Natural killer cell (primary cell): ENCODE data around the gene PTPRCAP. TPM values are rescaled to one million over a fixed set of nuclear protein-coding genes. Genes with fewer than 3 reads are reported as not detected.
"Not testable (repeated sequence)": the region's sequence is repeated elsewhere in the genome, so short reads cannot be mapped to it uniquely, and the experiment has no call there.

Experiments
- ATAC-seq, 3 donors: fragments of 150-1000 bp in 2 of 3; fragments of 200-7000 bp in 1 of 3; cut with Tn5 transposase; 1 replicate in 1 of 3; 2 replicates in 2 of 3; pipeline ENCODE4 v1.10.0; 2021; ENCODE audit warnings: mild to moderate bottlenecking in 2 of 3, moderate library complexity in 2 of 3
- DNase-seq, 2 donors: peaks; one replicate each; pipeline versions ENCODE4 v3.0.0 to v3.0.0-alpha.2; 2013 to 2021; ENCODE audit warnings: mixed read lengths in 1 of 2
- H3K27ac ChIP-seq: one replicate; pipeline ENCODE4 v1.5.1; 2013; ENCODE audit warnings: mild to moderate bottlenecking, low read length
- H3K27me3 ChIP-seq: one replicate; pipeline ENCODE4 v1.6.1; 2013; ENCODE audit warnings: low read length; ENCODE audit not compliant: control insufficient read depth, insufficient read depth
- H3K36me3 ChIP-seq: one replicate; pipeline ENCODE4 v1.6.1; 2013; ENCODE audit warnings: low read length; ENCODE audit not compliant: control insufficient read depth, insufficient read depth
- H3K4me1 ChIP-seq: one replicate; pipeline ENCODE4 v1.6.1; 2013; ENCODE audit warnings: low read length; ENCODE audit not compliant: control insufficient read depth, insufficient read depth
- H3K4me3 ChIP-seq: one replicate; pipeline ENCODE4 v1.5.1; 2013; ENCODE audit warnings: low read length
- H3K9me3 ChIP-seq: one replicate; pipeline ENCODE4 v1.6.1; 2013; ENCODE audit warnings: low read length; ENCODE audit not compliant: control insufficient read depth, insufficient read depth
- H3K27ac Mint-ChIP-seq, 2 donors: one replicate each; pipeline ENCODE4 v1.8.0; 2022; ENCODE audit warnings: mild to moderate bottlenecking in 2 of 2, mixed read lengths in 2 of 2, moderate library complexity in 1 of 2
- H3K27me3 Mint-ChIP-seq, 2 donors: one replicate each; pipeline ENCODE4 v1.8.0; 2022; ENCODE audit warnings: low read depth in 2 of 2, mixed read lengths in 2 of 2
- H3K36me3 Mint-ChIP-seq: one replicate; pipeline ENCODE4 v1.8.0; 2022; ENCODE audit warnings: mixed read lengths
- H3K4me1 Mint-ChIP-seq, 2 donors: one replicate each; pipeline ENCODE4 v1.8.0; 2022; ENCODE audit warnings: mixed read lengths in 2 of 2
- H3K4me3 Mint-ChIP-seq: one replicate; pipeline ENCODE4 v1.8.0; 2022; ENCODE audit warnings: mild to moderate bottlenecking, moderate library complexity, mixed read lengths
- H3K9me3 Mint-ChIP-seq, 2 donors: one replicate each; pipeline ENCODE4 v1.8.0; 2022; ENCODE audit warnings: mixed read lengths in 2 of 2
- CTCF ChIP-seq: fragments of 200-600 bp; IDR thresholded peaks from one replicate; pipeline ENCODE4 v1.8.0; 2022; ENCODE audit warnings: antibody characterized with exemption
- WGBS: methylation state at CpG from one replicate; pipeline ENCODE4 v1.1.7; 2013; ENCODE audit warnings: missing lambda C conversion rate; ENCODE audit not compliant: insufficient coverage; 5-methylcytosine and 5-hydroxymethylcytosine counted together
- intact Hi-C: fragments of 100-400 bp; cut with micrococcal nuclease; formaldehyde crosslinking; loops from one replicate; pipeline ENCODE4 v1.14.2; 2022
- total RNA-seq, 4 donors: library from RNA; stranded (reverse); fragments of 120-200 nt in 1 of 4; gene quantifications; one replicate each; pipeline versions ENCODE4 v1.2.3 to v1.2.4, GENCODE V29; 2013 to 2022

The PTPRCAP gene
- total RNA-seq, 3 donors from 2014 or later (not counting 1 experiment from before 2014, with no cell fraction given) = 240 to 301 (median 269) TPM

- Mint-ChIP-seq H3K4me3 (peak overlapping the region; percentile 99), H3K4me1 (peaks cover 51 to 57% of the 10 kb centered on the region in 2 donors), H3K27ac (peak overlapping the region; percentile 97 to 98), H3K36me3 (no peaks in the 10 kb centered on the region), H3K9me3 (no peaks in the 10 kb centered on the region), H3K27me3 (no peaks in the 10 kb centered on the region)
- no peaks in the 10 kb centered on the region for H3K27me3 ChIP-seq
- peaks cover 19% of the 10 kb centered on the region for H3K36me3 ChIP-seq
- peak in 1 of 2 donors; percentile 83 for DNase-seq
- 39% methylated on average over 16 of the region's 16 CpGs for WGBS
- ATAC-seq = peak; percentile 5 to 48 (median 11)
- no peaks in the 10 kb centered on the region for H3K9me3 ChIP-seq
- TF ChIP-seq CTCF = no peak
- H3K4me1 ChIP-seq = peaks cover 59% of the 10 kb centered on the region
- H3K4me3 ChIP-seq = peak overlapping the region; percentile 48
- intact Hi-C loops = loop anchor here (2.0 to 5.0 kb wide), 2 partner anchors 21 to 82 kb away; partner anchors contain the start of genes PITPNM1, PPP1CA and TBC1D10C
- H3K27ac ChIP-seq = peak overlapping the region; percentile 74
Observed at GRCh38 chr11:67483831-67484665, 46.6 kb upstream of the PTPRCAP start.

GRCh38 chr11:67482827-67483798 lies 45.6 kb upstream of the PTPRCAP start, which contains the start of gene AIP:
AIP (plus strand) TSS chr11:67483026; CDS start chr11:67483159, 133 bp downstream.
- WGBS = 9% methylated on average over 60 of the region's 60 CpGs
- peaks cover 55% of the 10 kb centered on the region for H3K4me1 ChIP-seq
- no peak for TF ChIP-seq CTCF

GRCh38 chr11:67482275-67482826 lies 44.9 kb upstream of the PTPRCAP start:
- Mint-ChIP-seq H3K4me3 (peak overlapping the region; percentile 99), H3K36me3 (no peaks in the 10 kb centered on the region), H3K4me1 (peaks cover 42 to 44% of the 10 kb centered on the region in 2 donors), H3K9me3 (no peaks in the 10 kb centered on the region), H3K27ac (peak overlapping the region; percentile 97 to 98), H3K27me3 (no peaks in the 10 kb centered on the region)
- ATAC-seq = peak; percentile 13 to 36 (median 24)
- intact Hi-C loops = loop anchor here (1.0 to 5.0 kb wide), 2 partner anchors 13 to 80 kb away; partner anchors contain the start of genes PPP1CA, TBC1D10C and TMEM134
- no peaks in the 10 kb centered on the region for H3K27me3 ChIP-seq
- no peaks in the 10 kb centered on the region for H3K9me3 ChIP-seq
- no peak for DNase-seq
- H3K27ac ChIP-seq = peak overlapping the region; percentile 74
- no peak for TF ChIP-seq CTCF
- WGBS = 27% methylated on average over 16 of the region's 19 CpGs
- H3K4me1 ChIP-seq = peaks cover 50% of the 10 kb centered on the region
- peaks cover 4% of the 10 kb centered on the region for H3K36me3 ChIP-seq
- H3K4me3 ChIP-seq = peak overlapping the region; percentile 48

More at GRCh38 chr11:67482827-67483798, 45.6 kb upstream of the PTPRCAP start, which contains the start of gene AIP:
- no peaks in the 10 kb centered on the region for H3K27me3 Mint-ChIP-seq
- peak within 1 kb of the TSS; percentile 99 for H3K4me3 Mint-ChIP-seq
- peak within 1 kb of the TSS; percentile 48 for H3K4me3 ChIP-seq
- peak within 1 kb of the TSS; percentile 97 to 98 for H3K27ac Mint-ChIP-seq
- H3K27ac ChIP-seq = peak within 1 kb of the TSS; percentile 74
- intact Hi-C loops = loop anchor here (1.0 to 5.0 kb wide), 2 partner anchors 14 to 81 kb away; partner anchors contain the start of genes PPP1CA, TBC1D10C and TMEM134
- peak; percentile 86 to 96 (median 92) for ATAC-seq
- peaks cover 50 to 52% of the 10 kb centered on the region in 2 donors for H3K4me1 Mint-ChIP-seq
- H3K9me3 Mint-ChIP-seq = no peaks in the 10 kb centered on the region
- H3K36me3 ChIP-seq = peaks cover 11% of the 10 kb centered on the region
- peak; percentile 95 to 99 for DNase-seq
- no peaks in the 10 kb centered on the region for H3K36me3 Mint-ChIP-seq
- H3K27me3 ChIP-seq = no peaks in the 10 kb centered on the region
- H3K9me3 ChIP-seq = no peaks in the 10 kb centered on the region

- H3K9me3 ChIP-seq, H3K27me3 ChIP-seq, H3K9me3 Mint-ChIP-seq, H3K36me3 ChIP-seq, H3K4me1 ChIP-seq, H3K27me3 Mint-ChIP-seq, ATAC-seq, H3K27ac ChIP-seq, H3K4me3 Mint-ChIP-seq, H3K27ac Mint-ChIP-seq, intact Hi-C loops, H3K4me1 Mint-ChIP-seq, DNase-seq, H3K4me3 ChIP-seq, H3K36me3 Mint-ChIP-seq: not testable (repeated sequence)
- WGBS = 94% methylated on average over 10 of the region's 16 CpGs
Observed at GRCh38 chr11:67477344-67478050, 40.0 kb upstream of the PTPRCAP start.
